Skeletal muscle tissue (tissue), 4 donors: ENCODE results near the gene RALA. TPM values are rescaled to one million over a fixed set of nuclear protein-coding genes. Genes with fewer than 3 reads are reported as not detected.

Source experiments
- H3K27ac ChIP-seq: one replicate; pipeline ENCODE4 v1.7.0; 2013; ENCODE audit warnings: mild to moderate bottlenecking, low read depth, low read length, inconsistent platforms
- H3K27me3 ChIP-seq, 3 donors: one replicate each; pipeline ENCODE4 v1.7.0; 2013; ENCODE audit warnings: low read length in 3 of 3; ENCODE audit not compliant: control insufficient read depth in 3 of 3, insufficient read depth in 3 of 3
- H3K36me3 ChIP-seq, 3 donors: one replicate each; pipeline ENCODE4 v1.7.0; 2013; ENCODE audit warnings: low read length in 3 of 3; ENCODE audit not compliant: control insufficient read depth in 3 of 3, insufficient read depth in 3 of 3
- H3K4me1 ChIP-seq, 3 donors: one replicate each; pipeline ENCODE4 v1.7.0; 2013; ENCODE audit warnings: low read length in 3 of 3, mild to moderate bottlenecking in 3 of 3; ENCODE audit not compliant: control insufficient read depth in 3 of 3, insufficient read depth in 3 of 3
- H3K4me3 ChIP-seq, 3 donors: one replicate each; pipeline ENCODE4 v1.7.0; 2013; ENCODE audit warnings: low read length in 3 of 3
- H3K9ac ChIP-seq, 3 donors: one replicate each; pipeline ENCODE4 v1.7.0; 2013; ENCODE audit warnings: low read length in 3 of 3, mild to moderate bottlenecking in 3 of 3, moderate library complexity in 2 of 3, low read depth in 1 of 3
- H3K9me3 ChIP-seq, 3 donors: one replicate each; pipeline ENCODE4 v1.7.0; 2013; ENCODE audit warnings: low read length in 3 of 3; ENCODE audit not compliant: control insufficient read depth in 3 of 3
- total RNA-seq: library from RNA; depleted of rRNA; stranded (reverse); fragments of >200 nt; gene quantifications from one replicate; pipeline ENCODE4 v1.2.3, GENCODE V29; 2014
- donor health status: Osteomylitis.

RALA gene
- total RNA-seq, 1 donor from 2014 or later = 11.5 TPM

- Histone ChIP-seq H3K27me3 (no peaks in the 10 kb centered on the region), H3K4me3 (no peak overlapping the region), H3K4me1 (no peaks in the 10 kb centered on the region), H3K27ac (no peak overlapping the region), H3K9ac (no peak overlapping the region), H3K36me3 (peaks cover 8 to 34% (median 20%) of the 10 kb centered on the region in 3 donors), H3K9me3 (no peaks in the 10 kb centered on the region)
These were observed 70.4 kb downstream of the RALA start for GRCh38 chr7:39693812-39694211.

- Histone ChIP-seq H3K27ac (no peak overlapping the region), H3K9ac (no peak overlapping the region), H3K27me3 (no peaks in the 10 kb centered on the region), H3K9me3 (no peaks in the 10 kb centered on the region), H3K36me3 (peaks cover 4 to 31% (median 23%) of the 10 kb centered on the region in 3 donors), H3K4me3 (no peak overlapping the region), H3K4me1 (no peaks in the 10 kb centered on the region)
These were observed 72.6 kb downstream of the RALA start for GRCh38 chr7:39695852-39696586.

DNA sequence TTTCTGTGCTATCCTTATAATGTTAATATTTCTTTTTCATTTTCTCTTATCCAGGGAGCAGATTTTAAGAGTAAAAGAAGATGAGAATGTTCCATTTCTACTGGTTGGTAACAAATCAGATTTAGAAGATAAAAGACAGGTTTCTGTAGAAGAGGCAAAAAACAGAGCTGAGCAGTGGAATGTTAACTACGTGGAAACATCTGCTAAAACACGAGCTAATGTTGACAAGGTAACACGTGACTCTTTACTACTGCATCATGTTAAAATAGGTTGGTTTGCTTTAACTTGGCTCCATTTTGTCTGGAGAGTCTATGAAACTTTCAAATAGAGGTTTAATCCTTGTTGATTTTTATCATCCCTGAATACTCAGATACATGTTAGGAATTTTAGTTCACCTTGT is 73.3 kb downstream of the RALA start:
- Histone ChIP-seq H3K9ac (no peak overlapping the region), H3K4me1 (no peaks in the 10 kb centered on the region), H3K9me3 (no peaks in the 10 kb centered on the region), H3K27ac (no peak overlapping the region), H3K4me3 (no peak overlapping the region), H3K27me3 (no peaks in the 10 kb centered on the region), H3K36me3 (peaks cover 4 to 30% (median 23%) of the 10 kb centered on the region in 3 donors)

- Histone ChIP-seq H3K9ac (no peak overlapping the region), H3K9me3 (no peaks in the 10 kb centered on the region), H3K27ac (no peak overlapping the region), H3K4me1 (no peaks in the 10 kb centered on the region), H3K4me3 (no peak overlapping the region), H3K27me3 (no peaks in the 10 kb centered on the region), H3K36me3 (peaks cover 4 to 25% (median 23%) of the 10 kb centered on the region in 3 donors)
These were observed 74.1 kb downstream of the RALA start for GRCh38 chr7:39697483-39697882.

DNA sequence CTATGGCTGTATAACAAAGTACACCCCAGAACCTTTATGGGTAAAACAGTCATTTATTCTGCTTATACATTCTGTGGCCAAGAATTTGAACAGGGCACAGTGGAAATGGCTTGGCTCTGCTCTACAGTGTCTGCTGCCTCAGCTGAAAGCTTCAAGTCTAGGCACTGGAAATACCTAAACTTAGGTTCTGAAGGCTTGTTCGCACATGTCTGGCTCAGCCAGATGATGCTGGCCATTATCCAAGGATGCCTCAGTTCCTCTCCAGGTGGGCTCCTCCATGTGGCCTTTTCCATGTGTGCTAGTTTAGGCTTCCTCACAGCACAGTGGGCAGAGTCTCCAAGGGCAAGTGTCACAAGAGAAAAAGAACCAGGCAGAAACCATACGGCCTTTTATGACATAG is 76.8 kb downstream of the RALA start:
- Histone ChIP-seq H3K4me3 (no peak overlapping the region), H3K9ac (no peak overlapping the region), H3K4me1 (no peaks in the 10 kb centered on the region), H3K27me3 (no peaks in the 10 kb centered on the region), H3K9me3 (no peaks in the 10 kb centered on the region), H3K36me3 (peaks cover 4 to 23% (median 22%) of the 10 kb centered on the region in 3 donors), H3K27ac (no peak overlapping the region)

DNA sequence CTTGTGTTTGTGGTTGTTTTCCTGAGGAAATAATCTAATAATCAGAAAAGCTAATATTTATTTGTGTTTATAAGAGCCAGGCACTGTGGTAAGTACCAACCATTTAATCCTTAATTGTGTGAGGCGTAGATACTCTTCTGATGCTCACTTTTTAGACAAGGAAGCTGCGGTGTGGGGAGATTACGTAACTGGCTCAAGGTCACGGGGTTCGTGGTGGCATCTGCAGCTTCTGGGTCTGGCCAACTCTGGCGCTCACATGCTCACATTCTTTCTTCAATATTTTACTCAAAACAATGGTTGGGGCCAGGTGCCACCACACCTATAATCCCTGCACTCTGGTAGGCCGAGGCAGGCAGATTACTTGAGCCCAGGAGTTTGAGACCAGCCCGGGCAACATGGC is 77.6 kb downstream of the RALA start:
- H3K4me3 ChIP-seq = no peak overlapping the region
- no peaks in the 10 kb centered on the region for H3K9me3 ChIP-seq
- H3K36me3 ChIP-seq = peaks cover 4 to 23% (median 22%) of the 10 kb centered on the region in 3 donors

GRCh38 chr7:39702133-39702532 is 78.8 kb downstream of the RALA start:
- Histone ChIP-seq H3K27ac (no peak overlapping the region), H3K4me3 (no peak overlapping the region), H3K27me3 (no peaks in the 10 kb centered on the region), H3K9ac (no peak overlapping the region), H3K9me3 (no peaks in the 10 kb centered on the region), H3K4me1 (no peaks in the 10 kb centered on the region), H3K36me3 (peaks cover 4 to 20% (median 18%) of the 10 kb centered on the region in 3 donors)

More for the DNA sequence above, 77.6 kb downstream of the RALA start:
- H3K27me3 ChIP-seq = no peaks in the 10 kb centered on the region
- no peaks in the 10 kb centered on the region for H3K4me1 ChIP-seq
- no peak overlapping the region for H3K27ac ChIP-seq
- no peak overlapping the region for H3K9ac ChIP-seq

DNA sequence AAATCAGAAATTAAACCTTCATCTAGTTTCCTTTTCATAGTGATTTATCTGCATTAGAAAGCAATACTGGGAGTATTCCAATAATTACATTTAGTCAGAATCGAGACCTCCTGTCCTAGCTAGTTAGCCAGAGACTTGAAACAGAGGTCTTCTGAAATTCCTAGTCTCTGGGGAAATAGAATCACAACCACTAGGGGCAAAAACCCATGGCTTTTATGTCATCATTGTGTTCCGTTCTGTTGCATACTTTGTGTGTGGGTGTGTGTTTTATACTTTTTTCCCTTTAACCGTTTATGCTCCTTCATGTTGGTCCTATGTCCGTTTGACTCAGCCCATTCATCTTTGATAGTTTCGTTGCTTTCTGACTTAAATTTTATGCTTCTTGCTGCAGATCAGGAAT is 79.8 kb downstream of the RALA start:
- no peaks in the 10 kb centered on the region for H3K9me3 ChIP-seq
- H3K4me1 ChIP-seq = no peaks in the 10 kb centered on the region
- H3K27ac ChIP-seq = no peak overlapping the region
- H3K9ac ChIP-seq = no peak overlapping the region
- peaks cover 3 to 15% (median 10%) of the 10 kb centered on the region in 3 donors for H3K36me3 ChIP-seq
- H3K27me3 ChIP-seq = no peaks in the 10 kb centered on the region
- H3K4me3 ChIP-seq = no peak overlapping the region

DNA sequence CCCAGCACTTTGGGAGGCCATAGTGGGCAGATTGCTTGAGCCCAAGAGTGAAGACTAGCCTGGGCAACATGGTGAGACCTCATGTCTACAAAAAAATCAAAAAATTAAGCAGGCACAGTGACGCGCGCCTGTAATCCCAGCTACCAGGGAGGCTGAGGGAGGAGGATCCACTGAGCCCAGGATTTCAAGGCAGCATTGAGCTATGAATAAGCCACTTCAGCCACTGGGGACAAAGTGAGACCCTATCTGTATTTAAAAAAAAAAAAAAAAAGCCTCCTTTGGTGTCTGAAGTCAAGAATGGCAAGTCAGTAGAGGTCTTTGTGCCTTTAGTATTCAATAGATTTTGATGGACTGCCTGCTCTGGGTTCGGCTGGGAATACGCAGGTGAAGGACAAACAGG is 85.7 kb downstream of the RALA start:
- peaks cover 2 to 3% (median 2%) of the 10 kb centered on the region in 3 donors for H3K36me3 ChIP-seq

DNA sequence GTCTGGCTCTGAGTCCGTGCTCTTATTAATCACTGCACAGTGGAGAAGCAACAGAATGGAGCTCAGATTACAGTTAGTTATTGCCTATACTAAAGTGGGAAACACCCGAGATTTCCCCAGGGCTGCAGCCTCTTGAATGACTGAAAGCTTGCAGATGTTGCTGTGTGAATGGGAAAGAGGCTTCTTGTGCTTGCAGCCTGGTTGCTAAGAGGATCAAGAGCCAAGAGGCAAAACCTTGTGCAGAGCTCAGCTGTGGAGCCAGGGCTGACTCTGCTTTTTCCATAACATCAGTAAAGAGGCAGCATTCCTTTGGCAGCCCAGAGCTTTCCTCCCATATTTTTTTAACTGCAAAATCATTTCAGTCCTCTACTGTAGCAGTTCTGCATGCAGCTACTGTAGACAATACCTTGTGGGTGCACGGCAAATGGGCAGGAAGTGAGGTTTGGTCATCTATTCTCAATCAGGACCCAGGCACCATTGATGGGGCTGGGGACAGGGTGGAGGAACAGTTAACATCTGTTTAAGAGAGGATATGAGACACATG is 86.5 kb downstream of the RALA start:
- H3K9ac ChIP-seq = no peak overlapping the region
- H3K4me3 ChIP-seq = no peak overlapping the region
- H3K27me3 ChIP-seq = no peaks in the 10 kb centered on the region
- H3K36me3 ChIP-seq = peaks cover 2 to 3% (median 2%) of the 10 kb centered on the region in 3 donors
- H3K9me3 ChIP-seq = peaks cover 0 to 5% (median 2%) of the 10 kb centered on the region in 3 donors
- peaks cover 0 to 12% (median 3%) of the 10 kb centered on the region in 3 donors for H3K4me1 ChIP-seq
- H3K27ac ChIP-seq = no peak overlapping the region

More for the DNA sequence above, 85.7 kb downstream of the RALA start:
- Histone ChIP-seq H3K4me3 (no peak overlapping the region), H3K4me1 (peaks cover 0 to 12% (median 3%) of the 10 kb centered on the region in 3 donors), H3K9ac (no peak overlapping the region), H3K27ac (no peak overlapping the region), H3K27me3 (no peaks in the 10 kb centered on the region), H3K9me3 (no peaks in the 10 kb centered on the region)
